Retina (tissue), 1 donor: Measurements from ENCODE around the gene ELL.
"Not testable (repeated sequence)": the region's sequence is repeated elsewhere in the genome, so short reads cannot be mapped to it uniquely, and the experiment has no call there.

ENCODE experiments used
- DNase-seq: peaks from one replicate; pipeline ENCODE4 v3.0.0-alpha.2; 2016

Gene ELL

GRCh38 chr19:18529782-18530181 is 7.9 kb upstream of the ELL start:
- no peak for DNase-seq

- no peak for DNase-seq
Measured at GRCh38 chr19:18526316-18526715, 4.4 kb upstream of the ELL start.

- no peak for DNase-seq
Measured at GRCh38 chr19:18523841-18524240, 2.0 kb upstream of the ELL start.

GRCh38 chr19:18522862-18523440 is 1.1 kb upstream of the ELL start:
- not testable (repeated sequence) for DNase-seq

GRCh38 chr19:18522124-18522861 is 423 bp upstream of the ELL start:
- peak; percentile 99 for DNase-seq

- no peak for DNase-seq
Measured at GRCh38 chr19:18520848-18521691, 800 bp downstream of the ELL start.

- DNase-seq: peak; percentile 57
Measured at GRCh38 chr19:18519962-18520847, 1.7 kb downstream of the ELL start.

- DNase-seq: no peak
Measured at GRCh38 chr19:18518639-18519038, 3.2 kb downstream of the ELL start.

GRCh38 chr19:18517606-18518005 is 4.3 kb downstream of the ELL start:
- DNase-seq: no peak

GRCh38 chr19:18515959-18516358 is 5.9 kb downstream of the ELL start:
- DNase-seq: no peak

GRCh38 chr19:18514800-18515682 is 6.8 kb downstream of the ELL start:
- no peak for DNase-seq

- DNase-seq: no peak
Measured at GRCh38 chr19:18513868-18514267, 8.0 kb downstream of the ELL start.

- DNase-seq: no peak
Measured at GRCh38 chr19:18510216-18510615, 11.7 kb downstream of the ELL start.

- DNase-seq: no peak
Measured at GRCh38 chr19:18508585-18508984, 13.3 kb downstream of the ELL start.

GRCh38 chr19:18507727-18508440 is 14.0 kb downstream of the ELL start:
- peak; percentile 68 for DNase-seq

GRCh38 chr19:18507021-18507726 is 14.7 kb downstream of the ELL start:
- DNase-seq: no peak

- DNase-seq: no peak
Measured at GRCh38 chr19:18506101-18506930, 15.6 kb downstream of the ELL start.

GRCh38 chr19:18504886-18505610 is 16.8 kb downstream of the ELL start:
- DNase-seq: no peak
